Mesothelial cell of epicardium (in vitro differentiated cells): ENCODE results near the gene IPO7. TPM values are rescaled to one million over a fixed set of nuclear protein-coding genes. Genes with fewer than 3 reads are reported as not detected.

Experiments
- DNase-seq, 2 experiments: peaks; one replicate each; pipeline ENCODE4 v3.0.0; 2021; ENCODE audit warnings: low spot score in 2 of 2; ENCODE audit not compliant: unreplicated experiment in 2 of 2
- H3K27ac Mint-ChIP-seq: 2 replicates; pipeline ENCODE4 v1.8.0; 2021; ENCODE audit warnings: mixed read lengths
- H3K27me3 Mint-ChIP-seq: 2 replicates; pipeline ENCODE4 v1.8.0; 2021; ENCODE audit warnings: low read depth, mixed read lengths
- H3K36me3 Mint-ChIP-seq: 2 replicates; pipeline ENCODE4 v1.8.0; 2021; ENCODE audit warnings: mixed read lengths
- H3K4me1 Mint-ChIP-seq: 2 replicates; pipeline ENCODE4 v1.8.0; 2021; ENCODE audit warnings: mixed read lengths
- H3K4me3 Mint-ChIP-seq: 2 replicates; pipeline ENCODE4 v1.8.0; 2021; ENCODE audit warnings: mild to moderate bottlenecking, moderate library complexity, mixed read lengths
- H3K9me3 Mint-ChIP-seq: 2 replicates; pipeline ENCODE4 v1.8.0; 2021; ENCODE audit warnings: mixed read lengths
- CTCF ChIP-seq: fragments of 200-600 bp; sonication (generic); IDR thresholded peaks from one replicate; pipeline ENCODE4 v1.5.0; 2021; ENCODE audit warnings: antibody characterized with exemption; ENCODE audit not compliant: unreplicated experiment
- total RNA-seq: library from RNA; stranded (reverse); gene quantifications from 3 replicates; pipeline ENCODE4 v1.2.1, GENCODE V29; 2021

The IPO7 gene
- total RNA-seq, 1 donor from 2014 or later, result 123 TPM

DNA sequence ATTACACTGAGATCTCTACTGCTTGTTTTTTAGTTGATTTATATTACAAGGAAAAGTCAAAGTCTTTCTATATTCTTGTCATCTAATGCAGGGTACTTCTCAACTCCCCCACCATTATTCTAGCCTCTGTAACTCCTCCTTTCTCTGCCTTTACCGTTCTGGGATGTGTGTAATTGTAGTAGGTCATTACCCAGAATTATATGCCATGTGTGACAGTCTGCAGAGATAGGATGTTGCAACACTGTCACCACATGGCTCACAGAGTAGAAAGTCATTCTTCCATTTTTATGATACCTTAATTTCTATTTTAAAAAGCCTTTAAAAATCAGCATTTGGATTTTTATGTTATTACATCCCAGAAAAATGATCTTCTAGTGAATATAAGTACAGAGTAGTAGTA, 109.0 kb downstream of the IPO7 start:
- Mint-ChIP-seq H3K27me3 (no peaks in the 10 kb centered on the region), H3K4me1 (no peaks in the 10 kb centered on the region), H3K27ac (no peak overlapping the region), H3K9me3 (no peaks in the 10 kb centered on the region), H3K36me3 (peaks cover 31% of the 10 kb centered on the region), H3K4me3 (no peak overlapping the region)
- TF ChIP-seq CTCF, result no peak
- no peak for DNase-seq

DNA sequence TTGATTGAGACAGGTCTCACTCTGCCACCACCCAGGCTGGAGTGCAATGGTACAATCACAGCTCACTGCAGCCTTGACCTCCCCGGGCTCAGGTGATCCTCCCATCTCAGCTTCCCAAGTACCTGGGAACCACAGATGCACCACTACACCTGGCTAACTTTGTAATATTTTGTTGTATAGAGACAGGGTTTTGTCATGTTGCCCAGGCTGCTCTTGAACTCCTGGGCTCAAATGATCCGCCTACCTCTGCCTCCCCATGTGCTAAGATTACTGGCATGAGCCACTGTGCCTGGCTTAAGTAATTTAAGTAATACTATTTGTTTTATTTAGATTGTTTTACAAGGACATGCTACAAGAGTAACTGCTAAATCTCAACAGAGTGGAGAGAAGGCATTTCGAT, 109.9 kb downstream of the IPO7 start:
- no peak for DNase-seq
- no peaks in the 10 kb centered on the region for H3K9me3 Mint-ChIP-seq
- H3K27me3 Mint-ChIP-seq, result no peaks in the 10 kb centered on the region
- no peak for TF ChIP-seq CTCF
- no peak overlapping the region for H3K27ac Mint-ChIP-seq
- no peaks in the 10 kb centered on the region for H3K4me1 Mint-ChIP-seq
- H3K36me3 Mint-ChIP-seq, result peaks cover 30% of the 10 kb centered on the region
- H3K4me3 Mint-ChIP-seq, result no peak overlapping the region

GRCh38 chr11:9495803-9496514, 111.5 kb downstream of the IPO7 start:
- Mint-ChIP-seq H3K4me1 (no peaks in the 10 kb centered on the region), H3K27ac (no peak overlapping the region), H3K36me3 (peaks cover 28% of the 10 kb centered on the region), H3K27me3 (no peaks in the 10 kb centered on the region), H3K9me3 (no peaks in the 10 kb centered on the region), H3K4me3 (no peak overlapping the region)
- no peak for DNase-seq
- no peak for TF ChIP-seq CTCF

Other genes with a start within 250 kb of the IPO7 start
- gene DENND5A, start 119.3 kb upstream of the IPO7 start, total RNA-seq, result 84.9 to 89.6 TPM (median 85.5 TPM) in 3 replicates
- gene TMEM41B, start 70.1 kb upstream of the IPO7 start, total RNA-seq, result 59.2 to 64.5 TPM (median 63.5 TPM) in 3 replicates
- 29.1 to 39.0 TPM (median 32.4 TPM) in 3 replicates for gene ZNF143, start 76.4 kb downstream of the IPO7 start, total RNA-seq
- gene WEE1, start 189.0 kb downstream of the IPO7 start, total RNA-seq, result 64.7 to 67.2 TPM (median 66.4 TPM) in 3 replicates